ENCODE measurements around the gene CERK.

The CERK gene

DNA sequence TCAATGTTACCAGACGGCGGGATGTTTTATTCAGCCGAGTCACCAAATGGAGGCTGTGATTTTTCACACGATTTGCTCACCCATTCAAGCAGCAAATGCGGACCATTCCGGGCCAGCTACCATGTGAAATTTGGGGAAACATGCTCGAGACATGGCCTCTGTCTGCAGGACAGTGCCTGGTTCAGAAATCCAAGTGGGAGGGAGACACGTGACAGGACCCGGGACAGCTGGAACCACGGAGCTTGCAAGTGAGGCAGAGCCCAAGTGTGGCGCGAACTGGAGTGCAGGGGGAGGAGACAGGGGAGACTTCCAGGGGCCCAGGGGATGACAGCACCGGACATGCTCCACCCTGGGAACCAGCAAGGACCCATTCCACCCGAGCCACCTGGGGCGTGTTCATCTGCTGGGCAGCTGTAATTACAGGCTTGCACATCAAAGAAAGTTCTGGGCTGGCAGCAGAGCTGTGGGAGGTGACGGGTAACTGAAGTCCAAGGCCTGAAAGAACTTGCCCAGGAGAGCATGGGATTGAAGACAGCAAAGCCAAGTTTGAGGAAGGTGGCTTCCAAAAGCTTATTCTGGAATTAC lies 16.5 kb downstream of the CERK start:
- Histone ChIP-seq H3K4me1 (ENCODE audit: control insufficient read depth, insufficient read depth, low read length) (no peaks in the 10 kb centered on the region), H3K9me3 (ENCODE audit: control insufficient read depth, insufficient read depth, low read length) (no peaks in the 10 kb centered on the region), H3K9ac (ENCODE audit: low read depth, low read length) (no peak overlapping the region), H3K4me3 (ENCODE audit: low read depth, low read length) (no peak overlapping the region), H3K36me3 (ENCODE audit: control insufficient read depth, insufficient read depth, low read length) (peaks cover 10% of the 10 kb centered on the region), H3K27me3 (ENCODE audit: control insufficient read depth, insufficient read depth, low read length) (no peaks in the 10 kb centered on the region)

DNA sequence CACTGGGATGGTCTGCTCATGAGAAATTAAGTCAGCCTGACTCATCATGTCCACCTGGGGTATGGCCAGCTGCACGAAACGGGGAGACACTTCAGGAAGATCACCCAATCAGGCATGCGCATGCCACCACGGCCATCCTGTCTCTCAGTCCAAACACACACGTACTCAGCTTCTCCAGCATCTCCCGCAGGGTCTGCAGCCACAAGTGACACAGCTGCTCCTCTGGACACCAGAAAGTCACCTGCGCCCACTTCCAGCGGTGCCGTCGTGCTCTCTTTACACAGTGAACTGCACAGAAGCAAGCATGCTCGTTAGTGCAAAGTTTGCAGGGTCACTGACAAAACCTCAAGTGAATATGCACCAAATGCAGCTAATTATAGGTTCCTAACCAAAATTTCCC lies 18.1 kb downstream of the CERK start:
- no peak overlapping the region for H3K9ac ChIP-seq (ENCODE audit: low read depth, low read length)

DNA sequence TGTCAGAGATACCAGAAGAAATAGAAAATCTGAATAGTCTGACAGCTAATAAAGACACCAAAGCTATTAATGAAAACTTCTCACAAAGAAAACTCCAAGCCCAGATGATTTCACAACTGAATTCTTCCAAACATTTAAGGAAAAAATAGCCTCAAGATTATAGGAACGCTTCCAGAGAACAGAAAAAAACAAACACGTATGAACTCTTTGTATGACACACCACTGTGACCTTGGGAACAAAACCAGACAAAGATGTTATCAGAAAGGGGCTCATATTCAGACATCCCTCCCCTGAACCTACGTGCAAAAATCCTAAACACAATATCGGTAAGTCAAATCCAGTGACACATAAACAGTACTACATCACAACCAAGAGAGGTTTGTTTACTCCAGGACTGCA lies 23.5 kb downstream of the CERK start:
- H3K36me3 ChIP-seq (ENCODE audit: control insufficient read depth, insufficient read depth, low read length): peaks cover 4% of the 10 kb centered on the region
- no peaks in the 10 kb centered on the region for H3K4me1 ChIP-seq (ENCODE audit: control insufficient read depth, insufficient read depth, low read length)
- H3K27me3 ChIP-seq (ENCODE audit: control insufficient read depth, insufficient read depth, low read length): no peaks in the 10 kb centered on the region
- H3K4me3 ChIP-seq (ENCODE audit: low read depth, low read length): no peak overlapping the region
- H3K9ac ChIP-seq (ENCODE audit: low read depth, low read length): no peak overlapping the region
- no peaks in the 10 kb centered on the region for H3K9me3 ChIP-seq (ENCODE audit: control insufficient read depth, insufficient read depth, low read length)

More for the DNA sequence above, 18.1 kb downstream of the CERK start:
- Histone ChIP-seq H3K36me3 (ENCODE audit: control insufficient read depth, insufficient read depth, low read length) (peaks cover 10% of the 10 kb centered on the region), H3K27me3 (ENCODE audit: control insufficient read depth, insufficient read depth, low read length) (no peaks in the 10 kb centered on the region), H3K9me3 (ENCODE audit: control insufficient read depth, insufficient read depth, low read length) (no peaks in the 10 kb centered on the region), H3K4me3 (ENCODE audit: low read depth, low read length) (no peak overlapping the region), H3K4me1 (ENCODE audit: control insufficient read depth, insufficient read depth, low read length) (no peaks in the 10 kb centered on the region)

DNA sequence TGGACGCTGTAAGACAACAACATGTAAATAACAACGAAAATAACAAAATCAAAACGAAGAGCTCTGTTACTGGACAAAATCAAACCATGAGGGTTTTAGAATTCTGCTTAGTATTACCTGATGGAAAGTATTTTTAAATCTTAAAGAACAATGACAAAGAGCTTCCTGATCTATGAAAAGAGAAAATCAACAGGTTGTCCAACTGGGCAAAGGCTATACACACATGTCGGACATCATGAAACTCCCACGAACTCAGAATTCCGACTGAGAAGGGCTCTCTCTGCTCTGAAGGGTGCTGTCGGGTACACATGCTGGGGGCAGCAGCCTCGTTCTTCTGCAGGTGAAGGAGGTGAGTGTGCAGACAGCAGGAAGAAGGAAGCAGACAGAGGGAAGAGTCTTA lies 25.8 kb downstream of the CERK start:
- H3K4me3 ChIP-seq (ENCODE audit: low read depth, low read length): no peak overlapping the region
- H3K9me3 ChIP-seq (ENCODE audit: control insufficient read depth, insufficient read depth, low read length): no peaks in the 10 kb centered on the region
- no peaks in the 10 kb centered on the region for H3K4me1 ChIP-seq (ENCODE audit: control insufficient read depth, insufficient read depth, low read length)
- H3K36me3 ChIP-seq (ENCODE audit: control insufficient read depth, insufficient read depth, low read length): peaks cover 11% of the 10 kb centered on the region
- H3K9ac ChIP-seq (ENCODE audit: low read depth, low read length): no peak overlapping the region
- H3K27me3 ChIP-seq (ENCODE audit: control insufficient read depth, insufficient read depth, low read length): no peaks in the 10 kb centered on the region

DNA sequence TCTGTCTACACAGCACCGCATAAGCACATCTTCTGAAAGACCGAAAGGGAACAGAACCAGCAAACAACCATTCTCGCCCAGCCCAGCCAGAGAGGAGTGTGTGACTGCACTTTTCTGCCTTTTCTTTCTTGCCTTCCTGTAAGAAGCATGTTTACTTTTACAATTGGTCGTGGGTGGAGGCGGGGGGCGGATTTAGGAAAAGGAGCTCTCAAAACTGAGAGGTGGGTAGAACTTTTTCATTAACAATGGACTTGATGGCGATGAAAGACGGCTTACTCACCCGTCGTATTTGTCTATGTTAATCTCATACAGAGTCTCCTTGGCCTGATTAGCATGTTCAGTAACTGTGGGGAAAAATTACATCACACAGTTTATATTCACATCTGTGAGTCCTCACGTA lies 27.2 kb downstream of the CERK start:
- Histone ChIP-seq H3K4me1 (ENCODE audit: control insufficient read depth, insufficient read depth, low read length) (no peaks in the 10 kb centered on the region), H3K9ac (ENCODE audit: low read depth, low read length) (no peak overlapping the region), H3K9me3 (ENCODE audit: control insufficient read depth, insufficient read depth, low read length) (no peaks in the 10 kb centered on the region), H3K4me3 (ENCODE audit: low read depth, low read length) (no peak overlapping the region), H3K27me3 (ENCODE audit: control insufficient read depth, insufficient read depth, low read length) (no peaks in the 10 kb centered on the region), H3K36me3 (ENCODE audit: control insufficient read depth, insufficient read depth, low read length) (peaks cover 18% of the 10 kb centered on the region)

DNA sequence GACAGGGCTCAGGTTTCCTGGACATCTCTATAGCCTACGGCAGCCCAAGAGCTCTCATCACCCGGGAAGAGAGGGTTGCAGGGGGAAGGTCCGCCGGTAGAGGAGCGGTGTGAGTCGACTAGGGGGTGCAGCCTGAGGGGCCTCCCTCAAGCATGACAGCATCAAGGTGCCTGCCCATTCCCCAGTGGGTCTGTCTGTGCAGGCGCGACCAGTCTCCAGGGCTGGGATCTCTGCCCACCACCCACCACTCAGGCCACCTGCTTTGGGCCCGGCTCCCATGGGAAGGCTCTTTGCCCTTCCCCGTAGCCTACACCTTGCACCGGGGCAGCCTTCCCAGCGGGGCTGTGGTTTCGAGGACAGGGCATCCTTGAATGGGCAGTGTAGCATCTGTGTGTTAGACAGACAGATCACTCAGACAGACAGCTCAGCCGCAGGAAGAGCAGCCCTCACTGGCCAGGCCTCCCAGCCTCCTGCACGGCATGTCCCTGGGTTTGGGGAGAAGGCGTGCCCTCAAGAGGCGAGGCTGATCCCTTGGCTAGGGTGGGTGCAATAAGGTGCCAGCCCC lies 29.2 kb downstream of the CERK start:
- no peaks in the 10 kb centered on the region for H3K4me1 ChIP-seq (ENCODE audit: control insufficient read depth, insufficient read depth, low read length)
- H3K9me3 ChIP-seq (ENCODE audit: control insufficient read depth, insufficient read depth, low read length): no peaks in the 10 kb centered on the region
- peaks cover 18% of the 10 kb centered on the region for H3K36me3 ChIP-seq (ENCODE audit: control insufficient read depth, insufficient read depth, low read length)
- H3K4me3 ChIP-seq (ENCODE audit: low read depth, low read length): no peak overlapping the region
- H3K27me3 ChIP-seq (ENCODE audit: control insufficient read depth, insufficient read depth, low read length): no peaks in the 10 kb centered on the region
- H3K9ac ChIP-seq (ENCODE audit: low read depth, low read length): no peak overlapping the region

DNA sequence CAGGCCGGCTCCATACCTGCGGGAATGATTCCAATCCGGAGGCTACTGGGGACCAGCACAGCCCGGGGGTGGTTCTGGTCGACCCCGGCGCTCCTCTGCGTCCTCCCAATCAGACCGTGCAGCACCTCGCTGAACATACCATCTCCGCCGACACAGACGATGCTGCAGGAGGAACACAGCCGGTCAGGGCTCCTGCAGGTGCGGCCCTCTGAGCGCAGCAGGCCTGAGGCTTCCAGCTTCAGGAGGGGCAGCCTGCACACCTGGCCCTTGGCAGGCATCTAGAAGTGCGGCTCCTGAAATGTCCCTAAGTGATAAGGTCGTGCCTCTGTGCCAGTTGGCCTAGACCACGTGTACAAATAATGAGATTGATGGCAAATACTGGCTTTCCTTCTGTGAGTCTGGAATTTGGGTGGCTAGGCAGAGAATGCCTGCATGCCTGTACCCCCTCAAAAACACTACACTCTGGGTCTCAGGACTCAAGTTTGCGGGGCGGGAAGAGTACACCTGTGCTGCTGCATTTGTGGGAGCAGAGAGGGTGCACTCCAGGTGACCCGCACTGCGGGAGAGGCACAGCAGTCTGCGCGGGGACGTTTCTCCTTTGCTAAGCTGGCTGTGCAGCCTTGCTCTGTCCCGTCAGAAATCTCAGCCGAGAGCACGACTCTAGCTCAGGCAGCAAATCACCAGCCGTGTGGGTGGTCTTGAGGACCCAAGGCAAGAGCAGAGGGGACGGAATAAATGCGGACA lies 30.1 kb downstream of the CERK start:
- H3K27me3 ChIP-seq (ENCODE audit: control insufficient read depth, insufficient read depth, low read length): no peaks in the 10 kb centered on the region
- no peak overlapping the region for H3K9ac ChIP-seq (ENCODE audit: low read depth, low read length)
- no peaks in the 10 kb centered on the region for H3K4me1 ChIP-seq (ENCODE audit: control insufficient read depth, insufficient read depth, low read length)
- no peaks in the 10 kb centered on the region for H3K9me3 ChIP-seq (ENCODE audit: control insufficient read depth, insufficient read depth, low read length)
- H3K4me3 ChIP-seq (ENCODE audit: low read depth, low read length): no peak overlapping the region
- H3K36me3 ChIP-seq (ENCODE audit: control insufficient read depth, insufficient read depth, low read length): peaks cover 21% of the 10 kb centered on the region

DNA sequence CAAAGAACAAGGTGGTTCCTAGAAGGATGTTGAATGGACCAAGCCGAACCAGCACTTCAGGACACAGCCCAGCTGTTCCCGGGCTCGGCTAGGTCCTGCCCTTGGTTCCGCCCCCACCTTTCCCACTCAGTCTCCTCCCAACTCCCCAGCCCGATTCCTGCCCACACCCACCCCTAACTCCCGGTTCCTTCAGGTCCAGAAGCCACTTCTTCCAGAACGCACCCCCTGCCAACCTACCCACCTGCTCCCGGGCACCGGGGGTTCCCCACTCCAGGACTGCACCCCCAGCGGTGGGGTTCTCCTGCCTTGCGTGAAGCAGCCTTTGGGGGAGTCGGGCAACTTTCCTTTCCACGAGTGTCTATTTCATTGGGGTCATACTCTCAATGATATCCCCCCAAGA lies 30.7 kb downstream of the CERK start:
- peaks cover 27% of the 10 kb centered on the region for H3K36me3 ChIP-seq (ENCODE audit: control insufficient read depth, insufficient read depth, low read length)

DNA sequence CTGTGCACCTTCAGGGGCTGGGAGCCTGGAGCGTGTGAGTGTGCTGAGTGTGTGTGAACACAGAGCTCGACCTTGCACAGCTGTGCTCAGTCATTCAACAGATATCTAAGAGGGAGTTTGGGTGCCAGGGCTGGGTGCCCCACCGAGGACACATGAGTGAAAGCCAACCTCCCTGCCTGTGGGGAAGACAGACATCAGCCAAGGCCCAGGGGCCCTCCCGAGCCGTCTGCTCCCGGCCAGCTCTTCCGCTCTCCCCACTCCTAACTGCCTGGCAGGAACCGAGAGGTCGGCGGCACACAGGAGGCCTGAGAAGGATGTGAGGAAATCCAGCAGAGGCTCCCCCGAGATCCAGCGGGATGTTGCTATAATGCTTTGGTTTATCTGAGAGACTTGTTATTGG lies 32.0 kb downstream of the CERK start:
- no peak overlapping the region for H3K4me3 ChIP-seq (ENCODE audit: low read depth, low read length)
- no peaks in the 10 kb centered on the region for H3K9me3 ChIP-seq (ENCODE audit: control insufficient read depth, insufficient read depth, low read length)
- no peak overlapping the region for H3K9ac ChIP-seq (ENCODE audit: low read depth, low read length)
- no peaks in the 10 kb centered on the region for H3K4me1 ChIP-seq (ENCODE audit: control insufficient read depth, insufficient read depth, low read length)
- peaks cover 31% of the 10 kb centered on the region for H3K36me3 ChIP-seq (ENCODE audit: control insufficient read depth, insufficient read depth, low read length)
- H3K27me3 ChIP-seq (ENCODE audit: control insufficient read depth, insufficient read depth, low read length): no peaks in the 10 kb centered on the region

More for the DNA sequence above, 30.7 kb downstream of the CERK start:
- Histone ChIP-seq H3K9ac (ENCODE audit: low read depth, low read length) (no peak overlapping the region), H3K27me3 (ENCODE audit: control insufficient read depth, insufficient read depth, low read length) (no peaks in the 10 kb centered on the region), H3K4me3 (ENCODE audit: low read depth, low read length) (no peak overlapping the region), H3K9me3 (ENCODE audit: control insufficient read depth, insufficient read depth, low read length) (no peaks in the 10 kb centered on the region), H3K4me1 (ENCODE audit: control insufficient read depth, insufficient read depth, low read length) (no peaks in the 10 kb centered on the region)

DNA sequence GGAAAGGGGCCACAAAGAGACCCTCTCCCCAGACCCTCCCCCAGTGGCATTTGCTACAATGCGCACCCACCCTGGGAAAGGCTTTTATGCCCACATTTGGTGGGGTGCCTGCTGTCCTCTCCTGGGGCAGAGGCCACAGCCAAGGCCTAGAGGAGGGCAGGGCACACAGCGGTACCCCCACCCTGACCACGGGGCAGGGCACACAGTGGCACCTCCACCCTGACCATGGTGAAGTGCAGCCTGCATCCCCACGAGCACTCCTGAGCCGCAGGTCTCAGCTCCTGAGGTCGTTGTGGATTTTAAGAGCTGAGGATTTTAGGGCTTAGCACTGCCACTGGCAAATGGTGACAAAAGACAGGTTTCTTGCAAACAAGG lies 34.1 kb downstream of the CERK start:
- Histone ChIP-seq H3K36me3 (ENCODE audit: control insufficient read depth, insufficient read depth, low read length) (peaks cover 35% of the 10 kb centered on the region), H3K4me3 (ENCODE audit: low read depth, low read length) (no peak overlapping the region), H3K27me3 (ENCODE audit: control insufficient read depth, insufficient read depth, low read length) (no peaks in the 10 kb centered on the region), H3K9me3 (ENCODE audit: control insufficient read depth, insufficient read depth, low read length) (no peaks in the 10 kb centered on the region), H3K4me1 (ENCODE audit: control insufficient read depth, insufficient read depth, low read length) (no peaks in the 10 kb centered on the region), H3K9ac (ENCODE audit: low read depth, low read length) (no peak overlapping the region)

DNA sequence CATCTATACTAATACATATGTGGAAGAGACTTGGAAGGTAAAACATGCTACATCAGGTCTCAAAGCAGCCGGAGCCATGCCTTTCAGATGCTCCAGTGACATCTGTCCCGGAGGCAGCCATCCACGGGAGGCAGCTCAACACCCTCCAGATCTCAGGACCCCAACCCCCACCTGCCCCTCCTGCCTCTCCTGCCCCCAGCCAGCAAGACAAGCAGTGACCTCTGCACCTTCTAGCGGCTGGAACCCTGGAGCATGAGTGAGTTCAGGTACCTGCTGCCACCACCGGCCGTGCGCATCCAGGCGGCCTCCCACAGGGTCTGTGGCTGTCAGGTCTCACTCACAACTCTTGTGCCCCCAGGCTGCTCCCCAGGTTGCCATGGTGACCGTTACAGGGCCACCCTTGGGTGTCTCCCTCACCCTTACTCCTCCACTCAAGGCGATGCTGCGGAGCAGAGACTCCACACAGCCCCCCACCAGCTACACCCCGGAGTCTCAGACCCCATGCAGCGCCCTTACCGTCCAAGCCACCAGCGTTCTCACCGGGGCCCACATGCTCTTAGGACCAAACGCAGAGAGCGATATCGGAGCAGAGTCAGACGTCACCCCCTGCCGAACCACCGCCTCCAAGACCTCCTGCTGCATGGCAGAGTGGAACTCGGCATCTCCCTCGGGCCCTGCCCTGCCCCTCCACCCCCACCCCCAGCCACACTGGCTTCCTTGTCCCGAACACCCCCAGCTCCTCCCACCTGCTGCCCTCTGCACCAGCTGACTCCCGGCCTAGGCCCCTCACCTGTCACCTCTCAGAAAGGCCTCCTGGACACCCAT lies 34.7 kb downstream of the CERK start:
- Histone ChIP-seq H3K27me3 (ENCODE audit: control insufficient read depth, insufficient read depth, low read length) (no peaks in the 10 kb centered on the region), H3K36me3 (ENCODE audit: control insufficient read depth, insufficient read depth, low read length) (peaks cover 31% of the 10 kb centered on the region), H3K4me1 (ENCODE audit: control insufficient read depth, insufficient read depth, low read length) (no peaks in the 10 kb centered on the region)

More for the DNA sequence above, 34.7 kb downstream of the CERK start:
- Histone ChIP-seq H3K4me3 (ENCODE audit: low read depth, low read length) (no peak overlapping the region), H3K9ac (ENCODE audit: low read depth, low read length) (no peak overlapping the region), H3K9me3 (ENCODE audit: control insufficient read depth, insufficient read depth, low read length) (no peaks in the 10 kb centered on the region)
